Measurements from ENCODE around the gene POFUT1. TPM values are rescaled to one million over a fixed set of nuclear protein-coding genes. Genes with fewer than 3 reads are reported as not detected.

Gene POFUT1
- total and polyA plus RNA-seq, 2 donors (not counting 3 experiments of a cell fraction or from before 2014, with no cell fraction given), result 29.0 to 51.4 TPM

DNA sequence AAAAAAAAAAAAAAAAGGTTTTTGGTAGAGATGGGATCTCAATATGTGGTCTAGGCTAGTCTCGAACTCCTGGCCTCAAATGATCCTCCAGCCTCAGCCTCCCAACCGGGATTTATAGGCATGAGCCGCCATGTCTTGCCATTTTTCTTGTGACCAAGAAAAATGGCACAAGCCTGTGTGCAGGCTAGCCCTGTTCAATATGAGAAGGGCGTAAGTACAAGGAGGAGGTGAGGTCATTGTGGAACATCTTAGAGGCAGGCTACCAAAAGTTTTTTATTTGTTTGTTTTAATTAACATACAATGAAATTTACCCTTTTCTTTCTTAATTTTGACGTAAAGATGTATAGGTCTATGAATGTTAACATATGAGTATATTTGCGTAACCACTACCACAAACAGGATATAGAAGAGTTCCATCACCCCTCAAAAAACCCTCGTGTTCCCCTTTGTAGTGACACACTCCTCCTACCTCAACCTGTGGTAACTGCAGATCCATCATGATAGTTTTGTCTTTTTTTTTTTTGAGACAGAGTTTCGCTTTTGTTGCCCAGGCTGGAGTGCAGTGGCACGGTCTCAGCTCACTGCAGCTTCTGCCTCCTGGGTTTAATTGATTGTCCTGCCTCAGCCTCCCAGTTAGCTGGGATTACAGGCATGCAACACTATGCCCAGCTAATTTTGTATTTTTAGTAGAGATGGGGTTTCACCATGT lies 41.5 kb downstream of the POFUT1 start:
- no peak for TF ChIP-seq POLR2AphosphoS5 (IDR thresholded peaks at IDR 0.05; ENCODE audit: insufficient read depth, low read depth, low read length)
- TF ChIP-seq FOS (IDR thresholded peaks at IDR 0.05; ENCODE audit: borderline replicate concordance, insufficient read depth, low read length), result no peak
- no peak for TF ChIP-seq JUN (IDR thresholded peaks at IDR 0.05; ENCODE audit: borderline replicate concordance, insufficient read depth, insufficient read length, low read depth)
- no peak for TF ChIP-seq MYC (IDR thresholded peaks at IDR 0.05; ENCODE audit: low read depth, low read length)
- TF ChIP-seq, protein P1, sequence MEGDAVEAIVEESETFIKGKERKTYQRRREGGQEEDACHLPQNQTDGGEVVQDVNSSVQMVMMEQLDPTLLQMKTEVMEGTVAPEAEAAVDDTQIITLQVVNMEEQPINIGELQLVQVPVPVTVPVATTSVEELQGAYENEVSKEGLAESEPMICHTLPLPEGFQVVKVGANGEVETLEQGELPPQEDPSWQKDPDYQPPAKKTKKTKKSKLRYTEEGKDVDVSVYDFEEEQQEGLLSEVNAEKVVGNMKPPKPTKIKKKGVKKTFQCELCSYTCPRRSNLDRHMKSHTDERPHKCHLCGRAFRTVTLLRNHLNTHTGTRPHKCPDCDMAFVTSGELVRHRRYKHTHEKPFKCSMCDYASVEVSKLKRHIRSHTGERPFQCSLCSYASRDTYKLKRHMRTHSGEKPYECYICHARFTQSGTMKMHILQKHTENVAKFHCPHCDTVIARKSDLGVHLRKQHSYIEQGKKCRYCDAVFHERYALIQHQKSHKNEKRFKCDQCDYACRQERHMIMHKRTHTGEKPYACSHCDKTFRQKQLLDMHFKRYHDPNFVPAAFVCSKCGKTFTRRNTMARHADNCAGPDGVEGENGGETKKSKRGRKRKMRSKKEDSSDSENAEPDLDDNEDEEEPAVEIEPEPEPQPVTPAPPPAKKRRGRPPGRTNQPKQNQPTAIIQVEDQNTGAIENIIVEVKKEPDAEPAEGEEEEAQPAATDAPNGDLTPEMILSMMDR (IDR thresholded peaks at IDR 0.05; ENCODE audit: extremely low read depth in 1 of 2, insufficient read depth in 1 of 2, low read depth in 1 of 2, low read length in 2 of 2), result no peak
- TF ChIP-seq GATA2 (IDR thresholded peaks at IDR 0.05; ENCODE audit: insufficient read depth, insufficient read length, low read depth, low read length), result no peak
- no peak for TF ChIP-seq EZH2 (IDR thresholded peaks at IDR 0.05; ENCODE audit: borderline replicate concordance, low read depth, low read length, severe bottlenecking)
- no peak for TF ChIP-seq POLR2A (IDR thresholded peaks at IDR 0.05; ENCODE audit: low read depth, low read length)
- TF ChIP-seq, protein P2, sequence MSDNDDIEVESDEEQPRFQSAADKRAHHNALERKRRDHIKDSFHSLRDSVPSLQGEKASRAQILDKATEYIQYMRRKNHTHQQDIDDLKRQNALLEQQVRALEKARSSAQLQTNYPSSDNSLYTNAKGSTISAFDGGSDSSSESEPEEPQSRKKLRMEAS (IDR thresholded peaks at IDR 0.05; ENCODE audit: insufficient read depth, insufficient read length), result no peak
- no peak for DNase-seq (ENCODE audit: low read depth, low spot score)
- Histone ChIP-seq H3K27ac (ENCODE audit: insufficient read depth, low read depth, low read length) (no peak overlapping the region), H3K9me1 (replicated peaks; ENCODE audit: control insufficient read depth, extremely low read depth, insufficient read depth, low read length) (no peaks in the 10 kb centered on the region), H3K27me3 (ENCODE audit: control insufficient read depth in 2 of 2, insufficient read depth in 2 of 2, low read length in 2 of 2) (no peaks in the 10 kb centered on the region), H3K4me1 (ENCODE audit: control insufficient read depth, extremely low read depth, insufficient read depth, low read length) (no peaks in the 10 kb centered on the region), H3K9me3 (replicated peaks; ENCODE audit: control insufficient read depth, insufficient read depth, low read length) (no peaks in the 10 kb centered on the region), H3K4me3 (replicated peaks in 1 of 3; ENCODE audit: insufficient read depth in 1 of 3, low read depth in 1 of 3, low read length in 3 of 3) (no peak overlapping the region), H3K4me2 (ENCODE audit: insufficient read depth, low read length) (no peak overlapping the region), H4K20me1 (replicated peaks; ENCODE audit: control insufficient read depth, extremely low read depth, insufficient read depth, low read length) (no peaks in the 10 kb centered on the region), H3K36me3 (ENCODE audit: control insufficient read depth in 2 of 2, extremely low read depth in 1 of 2, insufficient read depth in 2 of 2, low read length in 2 of 2) (no peaks in the 10 kb centered on the region), H3K9ac (replicated peaks; ENCODE audit: extremely low read depth, insufficient read depth, low read length) (no peak overlapping the region), H3K79me2 (ENCODE audit: control insufficient read depth, insufficient read depth, low read length) (no peaks in the 10 kb centered on the region), H2AFZ (ENCODE audit: low read depth, low read length) (no peak overlapping the region)
- FAIRE-seq, result no peak
- intact Hi-C loops (cut with micrococcal nuclease) (no loop called here), dilution Hi-C loops (cut with MboI; ENCODE audit: extremely low pct_ligation_motif_present, low sequenced_read_pairs) (no loop called here)
- ChIA-PET CTCF (no interaction called here), POLR2A (no interaction called here)
- BruUV-seq (replicated peaks), result no TSS peak
